ENCODE data around the gene GPR21.
A peak's percentile ranks its signal among the peaks of the same experiment; 100 is the strongest.

Gene GPR21

DNA sequence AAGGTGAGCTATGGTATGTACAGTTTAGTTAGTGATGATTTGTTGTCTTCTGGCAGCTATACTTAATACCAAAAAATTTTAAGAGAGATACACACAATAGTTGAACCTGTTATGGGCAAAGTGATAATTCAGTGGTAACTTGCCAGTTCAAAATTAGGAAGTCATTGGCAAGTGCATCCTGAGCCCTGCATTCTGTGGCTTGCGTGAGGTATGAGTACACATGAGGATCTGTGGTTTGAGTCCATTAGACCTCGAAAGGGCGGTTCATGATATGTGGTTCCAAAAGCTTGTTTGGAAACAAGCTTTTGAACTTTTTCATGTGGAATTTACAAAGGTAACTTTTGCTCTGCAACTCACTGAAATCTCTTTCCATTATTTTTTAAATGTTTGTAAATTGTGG, 47.0 kb downstream of the GPR21 start:
- Histone ChIP-seq H3K27me3 (ENCODE audit: insufficient read depth, poor library complexity, severe bottlenecking) (no peaks in the 10 kb centered on the region), H3K27ac (replicated peaks) (no peak overlapping the region), H3K4me3 (replicated peaks; ENCODE audit: insufficient read depth, low read length) (no peak overlapping the region)
- no peak for TF ChIP-seq POLR2AphosphoS5 (IDR thresholded peaks at IDR 0.05; ENCODE audit: low read depth)
- TF ChIP-seq SPI1 (IDR thresholded peaks at IDR 0.05; ENCODE audit: borderline replicate concordance, low read depth): peak; percentile 58; the same call in 1 of the 2 replicates
- peak in 1 of 2 experiments; percentile 60 for DNase-seq (ENCODE audit: low read depth in 1 of 2, low spot score in 1 of 2)

DNA sequence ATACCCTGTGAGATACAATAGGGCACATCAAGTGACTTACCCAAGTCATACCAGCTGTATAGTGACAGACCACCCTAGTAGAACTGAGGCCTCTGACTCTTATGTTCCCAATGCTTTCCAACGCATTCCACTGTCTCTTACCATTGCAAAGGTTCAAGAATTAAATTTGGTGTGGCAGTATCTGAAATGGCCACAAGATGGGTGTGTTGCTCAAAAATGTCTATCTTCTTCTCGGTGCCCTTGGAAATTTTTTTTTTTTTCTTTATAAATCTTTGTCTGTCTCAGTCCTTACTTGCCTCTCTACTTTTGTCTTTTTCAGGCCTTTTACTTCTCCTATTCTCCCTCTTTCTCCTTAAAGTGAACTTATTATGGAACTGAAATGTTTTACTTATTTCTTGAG, 48.4 kb downstream of the GPR21 start:
- H3K27ac ChIP-seq (replicated peaks): no peak overlapping the region
- peak; percentile 2 to 9 for DNase-seq (ENCODE audit: low read depth in 1 of 2, low spot score in 1 of 2)
- no peaks in the 10 kb centered on the region for H3K27me3 ChIP-seq (ENCODE audit: insufficient read depth, poor library complexity, severe bottlenecking)
- H3K4me3 ChIP-seq (replicated peaks; ENCODE audit: insufficient read depth, low read length): no peak overlapping the region
- TF ChIP-seq GABPA (IDR thresholded peaks at IDR 0.05; ENCODE audit: low read depth) (no peak), POLR2AphosphoS5 (IDR thresholded peaks at IDR 0.05; ENCODE audit: low read depth) (no peak), REST (IDR thresholded peaks at IDR 0.05; ENCODE audit: insufficient replicate concordance, low read depth) (no peak), SPI1 (IDR thresholded peaks at IDR 0.05; ENCODE audit: borderline replicate concordance, low read depth) (no peak)
- TF ChIP-seq, protein P1, sequence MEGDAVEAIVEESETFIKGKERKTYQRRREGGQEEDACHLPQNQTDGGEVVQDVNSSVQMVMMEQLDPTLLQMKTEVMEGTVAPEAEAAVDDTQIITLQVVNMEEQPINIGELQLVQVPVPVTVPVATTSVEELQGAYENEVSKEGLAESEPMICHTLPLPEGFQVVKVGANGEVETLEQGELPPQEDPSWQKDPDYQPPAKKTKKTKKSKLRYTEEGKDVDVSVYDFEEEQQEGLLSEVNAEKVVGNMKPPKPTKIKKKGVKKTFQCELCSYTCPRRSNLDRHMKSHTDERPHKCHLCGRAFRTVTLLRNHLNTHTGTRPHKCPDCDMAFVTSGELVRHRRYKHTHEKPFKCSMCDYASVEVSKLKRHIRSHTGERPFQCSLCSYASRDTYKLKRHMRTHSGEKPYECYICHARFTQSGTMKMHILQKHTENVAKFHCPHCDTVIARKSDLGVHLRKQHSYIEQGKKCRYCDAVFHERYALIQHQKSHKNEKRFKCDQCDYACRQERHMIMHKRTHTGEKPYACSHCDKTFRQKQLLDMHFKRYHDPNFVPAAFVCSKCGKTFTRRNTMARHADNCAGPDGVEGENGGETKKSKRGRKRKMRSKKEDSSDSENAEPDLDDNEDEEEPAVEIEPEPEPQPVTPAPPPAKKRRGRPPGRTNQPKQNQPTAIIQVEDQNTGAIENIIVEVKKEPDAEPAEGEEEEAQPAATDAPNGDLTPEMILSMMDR (IDR thresholded peaks at IDR 0.05; ENCODE audit: insufficient read depth, low read length): peak; percentile 18

DNA sequence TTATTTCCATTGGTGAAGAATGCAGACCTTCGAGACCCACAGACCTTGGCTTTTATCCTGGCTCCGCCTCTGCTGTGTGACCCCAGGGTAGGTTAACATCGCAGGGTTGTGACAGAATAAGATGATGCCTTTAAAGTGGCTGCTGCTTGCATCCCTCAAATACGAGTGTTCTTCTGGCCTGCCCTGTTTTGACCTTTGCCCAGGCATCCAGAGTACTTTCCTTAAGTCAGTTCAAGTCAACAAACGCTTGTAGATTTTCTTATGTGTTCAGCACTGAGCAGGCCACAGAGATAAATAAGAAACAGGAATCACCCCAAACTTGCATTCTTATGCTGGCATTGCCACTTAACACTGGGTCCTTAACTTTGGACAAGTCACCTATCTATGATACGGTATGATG, 50.2 kb downstream of the GPR21 start:
- no peak overlapping the region for H3K27ac ChIP-seq (replicated peaks)
- H3K4me3 ChIP-seq (replicated peaks; ENCODE audit: insufficient read depth, low read length): no peak overlapping the region
- H3K27me3 ChIP-seq (ENCODE audit: insufficient read depth, poor library complexity, severe bottlenecking): no peaks in the 10 kb centered on the region
- TF ChIP-seq SPI1 (IDR thresholded peaks at IDR 0.05; ENCODE audit: borderline replicate concordance, low read depth): no peak
- TF ChIP-seq POLR2AphosphoS5 (IDR thresholded peaks at IDR 0.05; ENCODE audit: low read depth): no peak
- TF ChIP-seq, protein P1 (IDR thresholded peaks at IDR 0.05; ENCODE audit: insufficient read depth, low read length): no peak
- no peak for TF ChIP-seq GABPA (IDR thresholded peaks at IDR 0.05; ENCODE audit: low read depth)
- no peak for TF ChIP-seq REST (IDR thresholded peaks at IDR 0.05; ENCODE audit: insufficient replicate concordance, low read depth)
- DNase-seq (ENCODE audit: low read depth in 1 of 2, low spot score in 1 of 2): no peak

DNA sequence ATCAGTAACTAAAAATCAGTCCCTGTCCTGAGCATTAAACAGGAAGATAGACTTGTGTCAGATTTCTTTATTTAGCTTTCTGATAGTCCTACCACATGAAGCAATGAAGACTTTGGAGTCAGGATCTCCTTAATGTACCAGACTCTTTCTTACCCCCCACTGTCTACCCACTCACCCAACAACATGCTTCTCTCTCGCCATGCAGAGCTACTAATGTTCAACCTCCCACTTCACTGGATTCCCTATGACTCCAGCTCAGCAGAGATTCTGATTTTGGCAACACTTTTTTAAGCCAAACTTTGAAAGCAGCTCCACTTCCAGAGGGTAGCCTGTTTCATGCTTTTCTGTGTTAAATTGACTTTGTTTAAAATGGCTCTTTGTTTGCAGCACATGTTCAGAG, 50.8 kb downstream of the GPR21 start:
- TF ChIP-seq, protein P1 (IDR thresholded peaks at IDR 0.05; ENCODE audit: insufficient read depth, low read length): no peak
- TF ChIP-seq SPI1 (IDR thresholded peaks at IDR 0.05; ENCODE audit: borderline replicate concordance, low read depth) (no peak), POLR2AphosphoS5 (IDR thresholded peaks at IDR 0.05; ENCODE audit: low read depth) (no peak), REST (IDR thresholded peaks at IDR 0.05; ENCODE audit: insufficient replicate concordance, low read depth) (no peak), GABPA (IDR thresholded peaks at IDR 0.05; ENCODE audit: low read depth) (no peak)
- Histone ChIP-seq H3K27me3 (ENCODE audit: insufficient read depth, poor library complexity, severe bottlenecking) (no peaks in the 10 kb centered on the region), H3K27ac (replicated peaks) (no peak overlapping the region), H3K4me3 (replicated peaks; ENCODE audit: insufficient read depth, low read length) (no peak overlapping the region)
- DNase-seq (ENCODE audit: low read depth in 1 of 2, low spot score in 1 of 2): no peak
